Activated CD4-positive, alpha-beta memory T cell treated with anti-CD3 and anti-CD28 coated beads for 36 hours (primary cell): ENCODE data around the gene SLC51A. TPM values are rescaled to one million over a fixed set of nuclear protein-coding genes. Genes with fewer than 3 reads are reported as not detected.
"Not testable (repeated sequence)": the region's sequence is repeated elsewhere in the genome, so short reads cannot be mapped to it uniquely, and the experiment has no call there.

Source experiments
- CTCF ChIA-PET: fragments of 350-600 bp; sonication (Branson Sonifier 250); formaldehyde crosslinking; loops from one replicate; lab custom pipeline; 2021; ENCODE audit warnings: antibody characterized with exemption, inconsistent platforms; lab: Charles Lee
- POLR2A ChIA-PET: fragments of 350-600 bp; sonication (Branson Sonifier 250); formaldehyde crosslinking; loops from one replicate; lab custom pipeline; 2021; ENCODE audit warnings: antibody characterized with exemption; lab: Charles Lee
- DNase-seq: peaks from one replicate; pipeline ENCODE4 v3.0.0-alpha.2; 2020
- H3K27ac Mint-ChIP-seq: one replicate; pipeline ENCODE4 v1.8.0; 2021; ENCODE audit warnings: mixed read lengths
- H3K27me3 Mint-ChIP-seq: one replicate; pipeline ENCODE4 v1.8.0; 2021; ENCODE audit warnings: mixed read lengths
- H3K36me3 Mint-ChIP-seq: one replicate; pipeline ENCODE4 v1.8.0; 2021; ENCODE audit warnings: mixed read lengths
- H3K4me1 Mint-ChIP-seq: one replicate; pipeline ENCODE4 v1.8.0; 2021; ENCODE audit warnings: low read depth, mixed read lengths
- H3K4me3 Mint-ChIP-seq: one replicate; pipeline ENCODE4 v1.8.0; 2021; ENCODE audit warnings: mild to moderate bottlenecking, mixed read lengths
- H3K9me3 Mint-ChIP-seq: one replicate; pipeline ENCODE4 v1.8.0; 2021; ENCODE audit warnings: mixed read lengths
- intact Hi-C: fragments of 100-400 bp; cut with micrococcal nuclease; formaldehyde crosslinking; loops from one replicate; pipeline ENCODE4 v1.15.1; 2023
- total RNA-seq, 2 experiments: library from RNA; stranded (reverse); gene quantifications; one replicate each; pipeline ENCODE4 v1.2.3, GENCODE V29; 2021

Gene SLC51A
- total RNA-seq, 2 experiments from 2014 or later: not detected

- peaks cover 59% of the 10 kb centered on the region for H3K4me1 Mint-ChIP-seq
- H3K27ac Mint-ChIP-seq: peak overlapping the region; percentile 97
- no peaks in the 10 kb centered on the region for H3K9me3 Mint-ChIP-seq
- intact Hi-C loops: loop anchor here (1.0 to 10.0 kb wide), 7 partner anchors 13 to 635 kb away; partner anchors contain the start of genes PPP1R2, RNF168, TFRC and TNK2
- DNase-seq: peak; percentile 94
- POLR2A ChIA-PET: interaction anchor here (0.8 to 2.3 kb wide), 9 partner anchors 10 to 106 kb away, joined by 4 to 12 read pairs (median 6); no protein-coding TSS in a partner anchor
- peak overlapping the region; percentile 66 for H3K4me3 Mint-ChIP-seq
- no peaks in the 10 kb centered on the region for H3K27me3 Mint-ChIP-seq
- H3K36me3 Mint-ChIP-seq: no peaks in the 10 kb centered on the region
- CTCF ChIA-PET: interaction anchor here (0.6 to 4.7 kb wide), 12 partner anchors 10 to 349 kb away, joined by 3 to 33 read pairs (median 4); partner anchors contain the start of gene DYNLT2B
Observed at GRCh38 chr3:196179380-196180308, 36.7 kb upstream of the SLC51A start.

GRCh38 chr3:196180346-196180745, 36.0 kb upstream of the SLC51A start:
- POLR2A ChIA-PET: interaction anchor here (1.1 to 2.3 kb wide), 5 partner anchors 12 to 107 kb away, joined by 6 to 12 read pairs (median 8); no protein-coding TSS in a partner anchor
- H3K27me3 Mint-ChIP-seq: no peaks in the 10 kb centered on the region

DNA sequence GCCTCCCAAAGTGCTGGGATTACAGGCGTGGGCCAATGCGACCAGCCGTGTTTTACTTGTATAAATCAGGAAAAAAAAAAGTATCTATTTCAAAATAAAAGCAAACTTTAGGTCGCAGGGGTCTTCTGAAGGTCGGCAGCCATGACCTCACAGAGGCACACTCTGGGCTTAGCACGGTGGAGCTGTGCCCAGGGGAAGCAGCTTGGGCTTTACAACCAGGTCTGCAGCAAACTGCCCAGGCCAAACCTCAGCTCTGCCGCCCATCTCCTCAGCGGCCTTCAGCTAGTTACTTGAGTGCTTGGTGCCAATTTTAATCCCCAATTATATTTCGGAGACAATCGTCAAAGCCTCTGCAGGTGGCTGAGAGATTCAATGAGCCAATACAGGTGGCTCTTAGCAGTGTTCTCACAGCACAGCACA, 35.2 kb upstream of the SLC51A start:
- no peaks in the 10 kb centered on the region for H3K27me3 Mint-ChIP-seq
- DNase-seq: no peak
- H3K4me1 Mint-ChIP-seq: peaks cover 59% of the 10 kb centered on the region
- no peaks in the 10 kb centered on the region for H3K36me3 Mint-ChIP-seq
- CTCF ChIA-PET: interaction anchor here (1.0 to 4.7 kb wide), 8 partner anchors 12 to 348 kb away, joined by 3 to 33 read pairs (median 7); partner anchors contain the start of gene DYNLT2B
- H3K9me3 Mint-ChIP-seq: no peaks in the 10 kb centered on the region
- intact Hi-C loops: loop anchor here (5.0 to 10.0 kb wide), 3 partner anchors 274 to 636 kb away; partner anchors contain the start of genes PPP1R2, RNF168 and TNK2
- H3K4me3 Mint-ChIP-seq: no peak overlapping the region
- H3K27ac Mint-ChIP-seq: peak overlapping the region; percentile 94
- POLR2A ChIA-PET: interaction anchor here (1.3 kb wide), 1 partner anchor 26 kb away, joined by 5 read pairs; no protein-coding TSS in a partner anchor

More at GRCh38 chr3:196180346-196180745, 36.0 kb upstream of the SLC51A start:
- no peaks in the 10 kb centered on the region for H3K9me3 Mint-ChIP-seq
- peaks cover 59% of the 10 kb centered on the region for H3K4me1 Mint-ChIP-seq
- no peaks in the 10 kb centered on the region for H3K36me3 Mint-ChIP-seq
- DNase-seq: no peak
- intact Hi-C loops: loop anchor here (5.0 to 10.0 kb wide), 3 partner anchors 273 to 636 kb away; partner anchors contain the start of genes PPP1R2, RNF168 and TNK2
- CTCF ChIA-PET: interaction anchor here (0.6 to 4.7 kb wide), 9 partner anchors 13 to 233 kb away, joined by 3 to 33 read pairs (median 8); partner anchors contain the start of gene DYNLT2B
- peak overlapping the region; percentile 66 for H3K4me3 Mint-ChIP-seq
- peak overlapping the region; percentile 97 for H3K27ac Mint-ChIP-seq

- intact Hi-C loops: loop anchor here (5.0 to 10.0 kb wide), 3 partner anchors 277 to 639 kb away; partner anchors contain the start of genes PPP1R2, RNF168 and TNK2
- not testable (repeated sequence) for H3K27me3 Mint-ChIP-seq, H3K9me3 Mint-ChIP-seq, H3K4me3 Mint-ChIP-seq, H3K36me3 Mint-ChIP-seq, DNase-seq
- Mint-ChIP-seq H3K27ac (peak overlapping the region; percentile 94), H3K4me1 (peaks cover 57% of the 10 kb centered on the region)
- POLR2A ChIA-PET: interaction anchor here (1.3 kb wide), 1 partner anchor 103 kb away, joined by 6 read pairs; no protein-coding TSS in a partner anchor
- CTCF ChIA-PET: interaction anchor here (2.3 kb wide), 1 partner anchor 111 kb away, joined by 11 read pairs; no protein-coding TSS in a partner anchor
Observed at GRCh38 chr3:196184169-196184432, 32.2 kb upstream of the SLC51A start.

GRCh38 chr3:196184881-196185280, 31.5 kb upstream of the SLC51A start:
- POLR2A ChIA-PET: no interaction called here
- CTCF ChIA-PET: interaction anchor here (1.3 to 2.3 kb wide), 2 partner anchors 112 to 114 kb away, joined by 3 to 11 read pairs; no protein-coding TSS in a partner anchor
- H3K27ac Mint-ChIP-seq: no peak overlapping the region
- no peaks in the 10 kb centered on the region for H3K27me3 Mint-ChIP-seq
- H3K9me3 Mint-ChIP-seq: no peaks in the 10 kb centered on the region
- no peak overlapping the region for H3K4me3 Mint-ChIP-seq
- DNase-seq: no peak
- no peaks in the 10 kb centered on the region for H3K36me3 Mint-ChIP-seq
- peaks cover 50% of the 10 kb centered on the region for H3K4me1 Mint-ChIP-seq
- intact Hi-C loops: loop anchor here (5.0 to 10.0 kb wide), 3 partner anchors 278 to 640 kb away; partner anchors contain the start of genes PPP1R2, RNF168 and TNK2

DNA sequence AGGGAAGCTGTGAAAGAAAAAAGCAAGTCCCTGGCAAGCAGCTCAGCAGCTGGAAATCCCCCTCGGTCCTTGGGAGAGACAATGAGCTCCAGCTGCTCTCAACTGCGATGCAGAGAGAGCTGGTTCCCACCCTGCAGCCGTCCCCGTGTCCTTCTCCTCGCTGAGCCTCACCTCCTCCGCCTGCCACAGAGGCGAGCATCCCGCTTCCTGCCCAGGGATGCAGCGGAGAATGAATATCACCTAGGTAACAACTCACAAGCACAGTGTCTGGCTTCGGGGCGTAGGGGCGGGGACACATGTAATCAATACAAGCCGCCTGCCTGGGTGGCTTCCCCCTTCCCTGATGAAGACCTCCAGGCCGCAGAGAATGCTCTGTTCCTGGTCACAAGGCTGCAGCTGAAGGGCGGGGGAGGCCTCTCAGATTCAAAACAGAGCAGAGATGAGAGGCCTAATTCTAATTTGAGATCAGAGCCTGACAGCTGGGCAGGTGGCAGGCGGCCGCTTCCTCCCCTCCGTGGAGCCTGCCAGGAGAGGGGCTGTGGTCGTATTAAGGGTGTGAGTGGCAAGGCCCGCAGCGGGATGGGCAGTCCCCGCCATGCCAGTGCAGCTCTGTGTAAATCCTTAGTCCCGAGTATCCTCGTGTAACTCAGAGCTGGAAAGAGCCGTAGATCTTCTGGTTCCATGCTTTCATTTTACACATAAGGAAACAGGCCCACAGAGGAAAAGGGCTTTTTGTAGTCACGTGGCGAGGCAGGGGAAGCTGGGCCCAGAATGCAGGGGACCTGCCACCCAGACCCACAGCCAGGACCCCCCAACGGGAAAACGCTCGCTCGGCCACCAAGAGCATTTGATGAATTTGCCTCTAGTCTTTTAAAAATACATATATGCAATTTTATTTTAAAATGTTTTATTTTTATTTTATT, 29.4 kb upstream of the SLC51A start:
- Mint-ChIP-seq H3K9me3 (no peaks in the 10 kb centered on the region), H3K36me3 (no peaks in the 10 kb centered on the region), H3K4me3 (peak overlapping the region; percentile 53), H3K27me3 (no peaks in the 10 kb centered on the region), H3K4me1 (peaks cover 41% of the 10 kb centered on the region), H3K27ac (peak overlapping the region; percentile 64)
- DNase-seq: peak; percentile 49
- CTCF ChIA-PET: interaction anchor here (0.7 to 3.1 kb wide), 5 partner anchors 10 to 336 kb away, joined by 3 to 24 read pairs (median 5); no protein-coding TSS in a partner anchor
- intact Hi-C loops: loop anchor here (10.0 kb wide), 1 partner anchor 642 kb away; the partner anchor contains the start of gene PPP1R2
- POLR2A ChIA-PET: interaction anchor here (1.0 to 1.1 kb wide), 3 partner anchors 32 to 115 kb away, joined by 3 to 5 read pairs (median 3); no protein-coding TSS in a partner anchor

DNA sequence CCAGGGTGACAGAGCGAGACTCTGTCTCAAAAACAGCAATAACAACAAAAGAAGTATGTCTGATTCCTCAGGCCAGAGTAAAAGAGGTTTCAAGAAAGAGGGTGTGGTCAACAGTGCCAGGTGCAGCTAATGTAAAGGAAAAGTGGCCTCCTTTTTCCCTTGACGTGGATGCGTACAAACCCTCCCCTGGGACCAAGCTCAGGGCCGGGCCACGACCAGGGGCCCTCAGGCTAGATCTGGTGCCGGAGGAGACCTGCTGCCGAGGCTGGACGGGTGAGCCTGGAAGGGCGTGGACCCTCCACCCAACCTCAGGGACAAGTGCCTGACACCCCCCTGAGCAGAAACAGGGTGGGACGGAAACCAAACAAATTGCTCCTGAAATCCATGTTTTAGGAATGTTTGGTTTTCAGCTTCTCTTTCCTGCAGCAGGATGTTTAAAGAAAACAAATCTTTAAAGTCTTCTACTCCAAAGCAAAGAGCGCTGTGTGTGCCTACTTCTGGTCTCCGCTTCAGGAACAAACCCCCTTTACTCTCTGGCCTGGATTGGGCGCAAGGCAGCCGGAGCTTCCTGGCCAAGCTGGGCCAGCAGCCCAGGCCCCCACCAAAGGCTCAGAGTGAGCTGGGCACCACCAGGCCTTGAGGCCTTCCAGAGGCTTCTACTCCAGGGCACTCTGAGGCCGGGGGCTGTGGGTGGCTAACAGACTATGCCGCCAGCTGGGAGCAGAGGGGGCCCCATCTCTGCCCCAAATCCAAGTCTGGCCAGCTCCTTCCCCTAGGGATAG, 26.6 kb upstream of the SLC51A start:
- CTCF ChIA-PET: interaction anchor here (11.5 kb wide), 1 partner anchor 117 kb away, joined by 292 read pairs; no protein-coding TSS in a partner anchor
- no peak overlapping the region for H3K4me3 Mint-ChIP-seq
- intact Hi-C loops: loop anchor here (10.0 kb wide), 1 partner anchor 645 kb away; the partner anchor contains the start of gene PPP1R2

GRCh38 chr3:196192036-196192523, 24.3 kb upstream of the SLC51A start:
- intact Hi-C loops: loop anchor here (1.0 to 2.0 kb wide), 3 partner anchors 9 to 110 kb away; partner anchors contain the start of gene TFRC
- Mint-ChIP-seq H3K27ac (peak overlapping the region; percentile 86), H3K4me1 (peaks cover 48% of the 10 kb centered on the region), H3K27me3 (no peaks in the 10 kb centered on the region), H3K4me3 (peak overlapping the region; percentile 50), H3K36me3 (no peaks in the 10 kb centered on the region), H3K9me3 (no peaks in the 10 kb centered on the region)
- DNase-seq: peak; percentile 78
- POLR2A ChIA-PET: interaction anchor here (1.1 to 2.1 kb wide), 3 partner anchors 10 to 111 kb away, joined by 3 to 8 read pairs (median 5); no protein-coding TSS in a partner anchor
- CTCF ChIA-PET: interaction anchor here (0.6 to 11.5 kb wide), 4 partner anchors 9 to 120 kb away, joined by 3 to 292 read pairs (median 7); no protein-coding TSS in a partner anchor

More for the DNA sequence above, 26.6 kb upstream of the SLC51A start:
- POLR2A ChIA-PET: interaction anchor here (0.9 kb wide), 1 partner anchor 10 kb away, joined by 4 read pairs; no protein-coding TSS in a partner anchor
- Mint-ChIP-seq H3K4me1 (peaks cover 40% of the 10 kb centered on the region), H3K27me3 (no peaks in the 10 kb centered on the region), H3K27ac (no peak overlapping the region), H3K9me3 (no peaks in the 10 kb centered on the region), H3K36me3 (no peaks in the 10 kb centered on the region)
- DNase-seq: no peak

DNA sequence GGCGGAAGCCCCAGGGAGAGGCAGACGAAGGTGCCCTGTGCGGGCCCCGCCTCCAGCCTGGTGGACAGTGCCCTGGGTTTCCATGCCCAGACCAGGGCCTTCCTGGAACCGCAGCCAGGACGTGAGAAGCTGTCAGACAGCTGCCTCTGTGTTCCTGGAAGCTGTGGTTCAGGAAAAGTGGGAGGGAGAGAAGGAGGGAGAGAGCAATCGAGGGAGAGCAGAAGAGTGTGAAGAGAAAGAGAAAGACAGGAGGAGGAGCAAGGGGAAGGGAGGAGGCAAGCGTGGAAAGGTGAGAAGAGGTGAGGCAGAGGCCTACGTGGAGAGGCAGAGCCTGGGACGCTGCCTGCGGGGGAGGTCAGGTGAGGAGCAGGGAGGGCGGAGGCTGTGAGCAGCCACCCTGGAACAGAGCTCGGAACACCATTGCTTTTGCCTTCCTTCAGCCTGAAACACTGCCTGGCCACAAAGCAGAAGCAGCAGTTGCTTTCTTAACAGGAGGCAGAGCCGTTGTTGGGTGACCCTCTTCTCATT, 23.7 kb upstream of the SLC51A start:
- peak; percentile 62 for DNase-seq
- peak overlapping the region; percentile 50 for H3K4me3 Mint-ChIP-seq
- POLR2A ChIA-PET: interaction anchor here (1.1 to 2.1 kb wide), 3 partner anchors 10 to 112 kb away, joined by 3 to 8 read pairs (median 5); no protein-coding TSS in a partner anchor
- no peaks in the 10 kb centered on the region for H3K27me3 Mint-ChIP-seq
- H3K4me1 Mint-ChIP-seq: peaks cover 46% of the 10 kb centered on the region
- intact Hi-C loops: loop anchor here (1.0 to 2.0 kb wide), 3 partner anchors 9 to 110 kb away; partner anchors contain the start of gene TFRC
- no peaks in the 10 kb centered on the region for H3K9me3 Mint-ChIP-seq
- peak overlapping the region; percentile 86 for H3K27ac Mint-ChIP-seq
- H3K36me3 Mint-ChIP-seq: no peaks in the 10 kb centered on the region
- CTCF ChIA-PET: interaction anchor here (0.8 to 11.5 kb wide), 5 partner anchors 10 to 120 kb away, joined by 3 to 292 read pairs (median 4); no protein-coding TSS in a partner anchor
